ENCODE results near the gene VEPH1.

DNA sequence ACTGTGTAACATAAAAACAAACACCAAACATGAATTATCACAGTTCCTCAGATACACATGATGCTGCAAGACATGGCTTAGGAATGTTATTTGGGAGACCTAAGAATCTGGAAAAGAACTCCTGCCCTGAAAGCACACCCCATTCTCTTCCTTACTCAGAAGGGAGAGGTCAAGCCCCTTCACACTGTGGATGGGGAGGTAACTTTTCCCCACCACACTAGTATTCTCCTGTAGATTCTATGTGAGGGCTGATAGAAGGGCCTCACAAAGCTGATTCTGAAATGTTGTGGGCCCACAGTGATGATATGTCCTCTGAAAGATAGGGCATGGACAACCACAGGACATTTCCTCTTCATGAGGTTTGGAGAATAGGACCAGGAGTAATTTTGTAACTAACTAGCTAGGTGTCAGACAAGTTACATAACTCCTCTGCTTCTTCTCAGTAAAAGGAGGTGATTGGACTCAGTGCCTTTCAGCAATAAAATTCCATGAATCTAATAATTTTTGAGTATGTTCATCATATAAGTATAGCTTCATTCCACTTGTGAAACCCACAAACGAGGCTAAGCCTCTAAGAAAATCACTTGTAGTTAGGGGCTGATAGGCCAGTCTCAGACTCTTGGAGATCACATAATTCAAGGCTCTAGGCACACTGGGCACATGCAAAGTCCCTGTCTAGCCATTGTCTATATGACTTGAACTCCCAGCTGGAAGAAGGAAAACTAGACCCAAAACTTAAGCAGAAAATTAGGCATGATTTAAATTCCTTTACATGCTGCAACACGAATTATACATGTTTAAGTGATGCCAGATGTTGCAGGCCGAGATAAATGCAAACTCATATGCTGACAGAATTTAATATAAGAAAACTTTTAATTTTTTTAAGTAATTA lies 59.1 kb downstream of the VEPH1 start:
- TF ChIP-seq, protein P1, sequence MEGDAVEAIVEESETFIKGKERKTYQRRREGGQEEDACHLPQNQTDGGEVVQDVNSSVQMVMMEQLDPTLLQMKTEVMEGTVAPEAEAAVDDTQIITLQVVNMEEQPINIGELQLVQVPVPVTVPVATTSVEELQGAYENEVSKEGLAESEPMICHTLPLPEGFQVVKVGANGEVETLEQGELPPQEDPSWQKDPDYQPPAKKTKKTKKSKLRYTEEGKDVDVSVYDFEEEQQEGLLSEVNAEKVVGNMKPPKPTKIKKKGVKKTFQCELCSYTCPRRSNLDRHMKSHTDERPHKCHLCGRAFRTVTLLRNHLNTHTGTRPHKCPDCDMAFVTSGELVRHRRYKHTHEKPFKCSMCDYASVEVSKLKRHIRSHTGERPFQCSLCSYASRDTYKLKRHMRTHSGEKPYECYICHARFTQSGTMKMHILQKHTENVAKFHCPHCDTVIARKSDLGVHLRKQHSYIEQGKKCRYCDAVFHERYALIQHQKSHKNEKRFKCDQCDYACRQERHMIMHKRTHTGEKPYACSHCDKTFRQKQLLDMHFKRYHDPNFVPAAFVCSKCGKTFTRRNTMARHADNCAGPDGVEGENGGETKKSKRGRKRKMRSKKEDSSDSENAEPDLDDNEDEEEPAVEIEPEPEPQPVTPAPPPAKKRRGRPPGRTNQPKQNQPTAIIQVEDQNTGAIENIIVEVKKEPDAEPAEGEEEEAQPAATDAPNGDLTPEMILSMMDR (IDR thresholded peaks at IDR 0.05), result no peak
- no peak for TF ChIP-seq POLR2A (IDR thresholded peaks at IDR 0.05)

Data from body of pancreas (tissue), 4 donors.